Epithelial cell of esophagus (primary cell): ENCODE measurements around the gene AOC2.

Source experiments
- DNase-seq: peaks from one replicate; pipeline ENCODE4 v3.0.0; 2010; ENCODE audit warnings: low read depth
- H3K4me3 ChIP-seq: 2 replicates; pipeline ENCODE4 v1.5.1; 2011; ENCODE audit warnings: mild to moderate bottlenecking, low read length, control low read depth
- TF ChIP-seq, protein P1 (sequence below): IDR thresholded peaks from 2 replicates; pipeline ENCODE4 v1.5.1; 2011; ENCODE audit warnings: low read depth, mild to moderate bottlenecking, low read length, control low read depth, inconsistent platforms; ENCODE audit not compliant: insufficient read depth; ENCODE audit errors: missing control alignments

The AOC2 gene

DNA sequence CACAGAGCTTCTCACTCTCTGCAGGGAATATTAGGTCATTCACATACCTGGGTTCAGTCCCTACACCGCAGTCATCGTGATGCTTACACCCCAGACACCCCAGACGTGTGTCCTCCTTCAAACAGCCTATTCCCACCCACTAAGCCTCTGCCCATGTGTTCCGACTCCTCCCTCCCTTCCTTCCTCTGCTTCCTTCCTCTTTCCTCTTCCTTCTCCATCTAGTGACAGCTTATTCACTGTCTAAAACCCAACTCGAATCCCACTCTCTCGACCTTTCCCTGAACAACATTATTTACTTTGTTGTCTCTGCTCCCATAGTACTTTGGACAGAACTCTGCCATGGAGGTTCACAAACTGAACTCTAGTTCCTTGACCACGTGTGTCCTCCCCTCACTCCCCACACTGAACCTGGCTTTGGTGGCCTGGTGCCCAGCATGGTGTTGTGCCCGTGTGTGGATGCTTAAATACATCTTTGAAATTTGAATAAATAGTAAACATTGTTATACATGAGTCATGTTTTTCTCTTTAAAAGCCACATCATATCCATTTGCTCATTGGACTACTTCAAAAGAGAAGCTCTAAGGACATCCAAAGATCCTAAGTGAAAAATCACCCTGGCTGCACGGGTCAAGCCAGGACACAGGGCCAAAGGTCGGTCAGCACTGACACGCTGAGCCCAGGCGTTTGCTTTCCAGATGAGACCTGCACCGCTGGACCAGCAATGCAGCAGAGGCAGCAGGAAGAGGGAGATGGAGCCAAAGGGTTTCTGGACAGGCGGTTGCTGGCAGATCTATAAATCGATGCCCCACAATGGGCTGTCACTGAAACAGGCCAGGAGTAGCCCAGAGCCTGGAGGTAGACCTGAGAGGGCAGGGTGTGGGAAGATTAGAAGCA is 42.1 kb downstream of the AOC2 start:
- TF ChIP-seq, protein P1, sequence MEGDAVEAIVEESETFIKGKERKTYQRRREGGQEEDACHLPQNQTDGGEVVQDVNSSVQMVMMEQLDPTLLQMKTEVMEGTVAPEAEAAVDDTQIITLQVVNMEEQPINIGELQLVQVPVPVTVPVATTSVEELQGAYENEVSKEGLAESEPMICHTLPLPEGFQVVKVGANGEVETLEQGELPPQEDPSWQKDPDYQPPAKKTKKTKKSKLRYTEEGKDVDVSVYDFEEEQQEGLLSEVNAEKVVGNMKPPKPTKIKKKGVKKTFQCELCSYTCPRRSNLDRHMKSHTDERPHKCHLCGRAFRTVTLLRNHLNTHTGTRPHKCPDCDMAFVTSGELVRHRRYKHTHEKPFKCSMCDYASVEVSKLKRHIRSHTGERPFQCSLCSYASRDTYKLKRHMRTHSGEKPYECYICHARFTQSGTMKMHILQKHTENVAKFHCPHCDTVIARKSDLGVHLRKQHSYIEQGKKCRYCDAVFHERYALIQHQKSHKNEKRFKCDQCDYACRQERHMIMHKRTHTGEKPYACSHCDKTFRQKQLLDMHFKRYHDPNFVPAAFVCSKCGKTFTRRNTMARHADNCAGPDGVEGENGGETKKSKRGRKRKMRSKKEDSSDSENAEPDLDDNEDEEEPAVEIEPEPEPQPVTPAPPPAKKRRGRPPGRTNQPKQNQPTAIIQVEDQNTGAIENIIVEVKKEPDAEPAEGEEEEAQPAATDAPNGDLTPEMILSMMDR, result no peak
- DNase-seq, result no peak
- H3K4me3 ChIP-seq, result no peak overlapping the region

DNA sequence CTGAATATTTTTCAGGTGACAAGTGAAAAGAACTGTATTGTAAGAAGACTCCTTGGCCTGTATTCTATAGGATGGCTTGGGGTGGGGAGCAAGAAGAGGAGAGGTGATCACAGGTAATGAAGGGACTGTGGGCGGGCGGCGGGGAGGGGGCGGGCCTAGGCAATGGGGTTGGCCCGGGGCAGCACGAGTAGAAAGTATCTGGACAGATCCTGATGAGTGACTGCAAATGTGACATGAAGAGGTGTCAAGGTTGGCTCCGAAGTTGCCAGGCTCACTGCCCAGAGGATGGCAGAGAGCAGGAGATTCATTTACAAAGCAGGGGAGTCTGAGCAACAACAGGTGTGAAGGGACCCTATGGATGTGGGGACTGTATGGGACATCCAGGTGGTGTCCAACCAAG is 45.4 kb downstream of the AOC2 start:
- DNase-seq, result no peak
- TF ChIP-seq, protein P1, result no peak
- no peak overlapping the region for H3K4me3 ChIP-seq

DNA sequence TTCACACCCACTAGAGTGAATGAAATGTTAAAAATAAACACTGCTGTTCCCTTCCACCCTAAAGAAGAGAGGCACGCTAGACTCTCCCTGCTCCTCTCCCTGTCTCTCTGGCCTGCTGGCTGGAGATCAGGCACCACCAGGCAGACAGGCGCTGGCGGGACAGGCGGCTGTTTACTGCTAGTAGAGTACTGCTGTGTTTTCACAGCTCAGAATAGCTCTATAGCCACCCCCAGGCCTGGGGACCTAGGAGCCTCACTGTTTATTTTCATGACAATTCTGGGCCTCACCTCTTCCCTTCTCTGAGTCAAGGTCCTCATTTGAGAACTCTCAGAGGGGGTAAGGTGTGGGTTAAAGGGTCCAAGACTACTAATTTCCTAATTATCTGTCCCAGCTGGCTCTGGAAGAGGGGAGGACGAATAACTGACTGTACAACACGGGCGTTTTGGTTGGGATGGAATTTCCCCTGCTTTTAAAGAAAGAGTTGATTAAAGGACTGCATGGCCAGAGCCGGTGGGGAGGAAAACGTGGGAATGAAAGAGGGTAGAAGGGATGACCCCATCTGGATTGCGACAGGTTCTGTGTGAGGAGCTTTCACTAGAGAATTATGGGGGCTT is 47.3 kb downstream of the AOC2 start:
- H3K4me3 ChIP-seq, result no peak overlapping the region
- no peak for DNase-seq
- TF ChIP-seq, protein P1, result no peak

DNA sequence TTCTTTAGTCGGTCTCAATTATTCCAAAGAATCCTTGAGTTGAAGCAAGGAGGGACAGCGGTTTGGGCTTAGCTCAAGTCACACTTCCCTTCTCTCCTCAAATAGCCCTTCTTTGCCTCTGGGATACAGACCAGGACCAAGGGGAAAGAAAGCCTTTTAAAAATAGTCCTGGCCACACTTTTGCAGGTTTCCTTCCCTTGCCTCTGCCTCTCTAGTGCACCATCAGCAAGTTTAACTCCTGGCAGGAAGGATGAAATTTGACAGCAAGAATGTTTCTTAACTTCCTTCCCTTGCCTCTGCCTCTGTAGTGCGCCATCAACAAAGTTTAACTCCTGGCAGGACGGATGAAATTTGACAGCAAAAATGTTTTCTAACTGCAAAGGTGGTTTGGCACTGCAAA is 49.0 kb downstream of the AOC2 start:
- TF ChIP-seq, protein P1, result no peak
- no peak for DNase-seq
- H3K4me3 ChIP-seq, result no peak overlapping the region

DNA sequence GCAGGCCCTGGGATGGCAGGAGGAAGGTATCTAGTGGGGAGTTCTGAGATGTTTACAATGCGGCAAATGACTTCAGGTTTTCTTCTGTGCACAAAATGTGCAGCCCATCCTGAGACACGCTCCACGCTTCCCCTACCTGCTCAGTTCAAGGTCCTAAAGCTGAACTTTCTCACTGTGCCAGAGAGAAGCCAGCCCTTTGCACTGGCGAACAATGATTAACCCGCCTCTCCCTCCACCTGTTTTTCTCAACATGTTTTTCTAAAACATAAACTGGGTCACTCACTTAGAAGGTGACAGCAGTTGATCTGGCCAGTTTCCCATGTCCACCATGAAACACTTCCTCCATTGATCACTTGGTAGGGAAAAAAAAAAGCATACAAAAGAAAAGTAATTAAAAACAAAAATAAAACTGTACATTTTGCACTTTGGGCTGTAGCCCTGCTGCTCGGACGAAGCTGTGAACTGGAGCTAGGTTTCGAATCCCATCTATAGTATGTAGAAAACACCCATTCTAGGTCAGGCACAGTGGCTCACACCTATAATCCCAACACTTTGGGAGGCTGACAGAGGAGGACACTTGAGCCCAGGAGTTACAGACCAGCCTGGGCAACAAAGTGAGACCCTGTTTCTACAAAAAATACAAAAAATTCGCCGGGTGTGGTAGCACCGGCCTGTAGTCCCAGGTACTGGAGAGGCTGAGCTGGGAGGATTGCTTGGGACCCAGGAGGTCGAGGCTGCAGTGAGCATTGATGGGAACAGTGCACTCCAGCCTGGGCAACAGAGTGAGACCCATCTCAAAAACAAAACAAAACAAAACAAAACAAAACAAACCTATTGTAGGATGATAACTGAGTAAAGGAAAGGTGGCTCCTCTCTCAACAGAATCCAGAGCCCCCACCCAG is 50.2 kb downstream of the AOC2 start:
- TF ChIP-seq, protein P1, result no peak
- H3K4me3 ChIP-seq, result no peak overlapping the region
- DNase-seq, result no peak

DNA sequence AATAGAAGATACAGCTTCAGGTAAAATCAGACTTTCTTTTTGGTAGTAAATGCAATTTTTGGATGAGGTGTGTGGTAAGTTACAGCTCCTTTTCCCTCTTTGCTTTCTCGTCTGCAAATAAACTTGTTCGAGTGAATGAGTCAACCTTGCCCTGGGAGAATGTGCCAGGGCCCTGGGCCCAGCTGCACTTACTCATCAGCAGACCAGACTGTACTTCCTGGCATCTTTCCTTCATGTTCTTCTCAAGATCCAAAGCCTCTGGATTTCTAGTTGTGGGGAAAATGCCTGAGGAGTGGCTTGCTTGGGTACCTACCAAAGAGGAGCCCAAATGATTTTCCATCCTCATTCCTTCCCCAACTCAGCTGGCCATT is 50.8 kb downstream of the AOC2 start:
- TF ChIP-seq, protein P1, result no peak
- DNase-seq, result peak; percentile 88
- no peak overlapping the region for H3K4me3 ChIP-seq
